Pancreas (tissue), 10 donors: Measurements from ENCODE around the gene MYT1. TPM values are rescaled to one million over a fixed set of nuclear protein-coding genes. Genes with fewer than 3 reads are reported as not detected.

ENCODE experiments used
- ATAC-seq, 4 donors: fragments of 200-7000 bp; cut with Tn5 transposase; one replicate each; pipeline versions ENCODE4 v1.8.0 to v1.9.1; 2020; ENCODE audit warnings: mild to moderate bottlenecking in 4 of 4, moderate library complexity in 4 of 4
- DNase-seq, 6 donors: peaks; one replicate each; pipeline ENCODE4 v3.0.0-alpha.2; 2020
- FAIRE-seq: peaks from 2 replicates; lab custom pipeline; 2012; peaks lifted over from hg19 to GRCh38; lab: Jason Lieb, UNC
- H3K27ac ChIP-seq, 4 donors: fragments of 200-600 bp; sonication (generic); 1 replicate in 3 of 4; 2 replicates in 1 of 4; pipeline versions ENCODE4 v1.5.0 to v1.8.0; 2020
- H3K27me3 ChIP-seq, 4 donors: fragments of 200-600 bp; one replicate each; pipeline ENCODE4 v1.8.0; 2021
- H3K36me3 ChIP-seq, 3 donors: fragments of 200-600 bp; sonication (generic) in 1 of 3; one replicate each; pipeline versions ENCODE4 v1.5.0 to v1.8.0; 2020 to 2021
- H3K4me1 ChIP-seq, 3 donors: fragments of 200-600 bp; one replicate each; pipeline ENCODE4 v1.8.0; 2021
- H3K4me3 ChIP-seq, 4 donors: fragments of 200-600 bp; sonication (generic) in 2 of 4; one replicate each; pipeline versions ENCODE4 v1.5.0 to v1.8.0; 2020 to 2021
- H3K9me3 ChIP-seq, 4 donors: fragments of 200-600 bp; one replicate each; pipeline ENCODE4 v1.8.0; 2021
- WGBS, 2 donors: extraction: QIAGEN DNeasy Blood & Tissue Kit; methylation state at CpG; one replicate each; pipeline ENCODE4 v1.1.7; 2013; 5-methylcytosine and 5-hydroxymethylcytosine counted together
- intact Hi-C, 3 donors: fragments of 100-400 bp; cut with DNase I; formaldehyde crosslinking; loops; one replicate each; pipeline versions ENCODE4 v1.11.1 to v1.14.2; 2022
- polyA plus RNA-seq, 2 donors: library from polyadenylated mRNA; stranded (reverse); fragments of 200-250 nt; gene quantifications; one replicate each; pipeline ENCODE4 v1.2.3, GENCODE V29; 2013
- total RNA-seq, 6 donors: library from RNA; stranded (reverse); fragmentation: NEBNext Ultra II Directional in 4 of 6; extraction: Animal tissue kit (Norgen Biotek cat#: 25700) in 4 of 6; gene quantifications; one replicate each; pipeline versions ENCODE4 v1.2.1 to v1.2.4, GENCODE V29; 2021 to 2023
- TF ChIP-seq, protein P1 (sequence below), 4 donors: fragments of 200-600 bp; sonication (generic) in 3 of 4; IDR thresholded peaks; one replicate each; pipeline versions ENCODE4 v1.5.0 to v1.8.0; 2021; ENCODE audit warnings: antibody characterized with exemption in 4 of 4
- donor health status: healthy with polysubstance abuse.
- donor health status: DM: no; HTN: no; CAD: no; lungs with moderate emphysema.
- donor health status: DM: no; HTN: no; CAD: no.
- donor health status: control.
- donor health status: control.
- donor health status: Bipolar disorder and iron deficiency.
- donor health status: DM: yes; HTN: yes; CAD: no.
- donor health status: DM: no; HTN: no; CAD: no.
- donor health status: DM: no; HTN: no; CAD: no.
- donor health status: DM: yes; HTN: yes; CAD: no.

The MYT1 gene
- total and polyA plus RNA-seq, 8 donors = 0.13 to 5.1 (median 0.52) TPM

DNA sequence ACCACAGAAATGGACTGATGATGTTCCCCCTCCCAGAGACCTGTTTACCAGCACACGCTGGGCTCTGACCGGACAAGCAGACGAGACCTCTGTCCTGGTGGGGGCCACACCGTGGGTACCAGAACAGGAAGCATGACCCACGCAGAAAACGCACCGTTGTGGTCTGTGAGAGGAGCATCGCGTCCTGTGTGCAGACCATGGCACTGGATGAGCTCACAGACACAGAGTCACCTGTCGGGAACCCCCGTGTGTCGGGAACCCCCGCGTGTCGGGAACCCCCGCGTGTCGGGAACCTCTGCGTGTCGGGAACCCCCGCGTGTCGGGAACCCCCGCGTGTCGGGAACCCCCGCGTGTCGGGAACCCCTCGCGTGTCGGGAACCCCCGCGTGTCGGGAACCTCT, 37.4 kb downstream of the MYT1 start:
- no peak for FAIRE-seq
- WGBS, 2 donors = 75 to 88% methylated on average over 35 of the region's 35 CpGs
- intact Hi-C loops = no loop called here
- DNase-seq = no peak
- Histone ChIP-seq H3K27ac (no peak overlapping the region), H3K36me3 (no peaks in the 10 kb centered on the region), H3K4me1 (no peaks in the 10 kb centered on the region), H3K27me3 (no peaks in the 10 kb centered on the region), H3K4me3 (no peak overlapping the region), H3K9me3 (no peaks in the 10 kb centered on the region)
- TF ChIP-seq, protein P1, sequence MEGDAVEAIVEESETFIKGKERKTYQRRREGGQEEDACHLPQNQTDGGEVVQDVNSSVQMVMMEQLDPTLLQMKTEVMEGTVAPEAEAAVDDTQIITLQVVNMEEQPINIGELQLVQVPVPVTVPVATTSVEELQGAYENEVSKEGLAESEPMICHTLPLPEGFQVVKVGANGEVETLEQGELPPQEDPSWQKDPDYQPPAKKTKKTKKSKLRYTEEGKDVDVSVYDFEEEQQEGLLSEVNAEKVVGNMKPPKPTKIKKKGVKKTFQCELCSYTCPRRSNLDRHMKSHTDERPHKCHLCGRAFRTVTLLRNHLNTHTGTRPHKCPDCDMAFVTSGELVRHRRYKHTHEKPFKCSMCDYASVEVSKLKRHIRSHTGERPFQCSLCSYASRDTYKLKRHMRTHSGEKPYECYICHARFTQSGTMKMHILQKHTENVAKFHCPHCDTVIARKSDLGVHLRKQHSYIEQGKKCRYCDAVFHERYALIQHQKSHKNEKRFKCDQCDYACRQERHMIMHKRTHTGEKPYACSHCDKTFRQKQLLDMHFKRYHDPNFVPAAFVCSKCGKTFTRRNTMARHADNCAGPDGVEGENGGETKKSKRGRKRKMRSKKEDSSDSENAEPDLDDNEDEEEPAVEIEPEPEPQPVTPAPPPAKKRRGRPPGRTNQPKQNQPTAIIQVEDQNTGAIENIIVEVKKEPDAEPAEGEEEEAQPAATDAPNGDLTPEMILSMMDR (IDR thresholded peaks at IDR 0.05) = no peak
- ATAC-seq = no peak

DNA sequence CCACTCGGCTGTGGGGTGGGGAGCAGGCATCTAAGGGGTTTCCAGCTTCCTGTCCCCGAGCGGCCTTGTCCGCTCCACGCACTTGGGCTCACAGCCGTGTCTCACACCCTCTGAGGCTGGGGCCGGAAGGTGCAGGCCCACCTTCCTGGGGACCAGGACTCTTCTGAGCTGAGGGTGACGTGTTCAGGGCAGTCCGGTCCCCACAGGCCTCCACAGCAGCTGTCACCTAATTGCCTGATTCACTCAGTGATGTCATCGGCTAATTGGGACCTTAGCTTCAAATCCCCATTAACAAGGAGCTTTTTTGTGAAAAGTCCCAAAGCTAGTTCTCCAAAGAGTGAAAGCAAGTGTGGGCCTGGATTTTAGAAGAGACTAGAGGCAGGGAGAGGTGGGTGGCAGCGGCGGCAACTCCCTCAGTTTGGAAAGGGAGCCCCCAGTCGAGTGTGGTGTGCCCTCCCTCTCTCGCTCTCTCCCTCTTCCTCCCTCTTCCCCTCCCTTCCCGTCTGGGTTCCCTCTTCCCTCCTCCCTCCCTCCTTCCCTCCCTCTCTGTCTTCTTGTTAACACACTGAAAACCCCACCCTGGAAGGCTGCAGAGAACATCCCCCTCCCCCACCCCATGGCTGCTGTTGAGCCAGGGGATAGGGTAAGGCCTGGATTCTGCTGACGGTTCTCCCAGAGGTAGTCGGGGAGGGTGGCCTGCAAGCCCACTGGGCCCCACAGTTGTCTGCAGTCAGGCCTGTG, 39.0 kb downstream of the MYT1 start:
- intact Hi-C loops = no loop called here
- no peak overlapping the region for H3K27ac ChIP-seq

GRCh38 chr20:64205611-64206026, 41.4 kb downstream of the MYT1 start:
- ATAC-seq (no peak), FAIRE-seq (no peak), DNase-seq (peak in 1 of 6 donors; percentile 26)
- Histone ChIP-seq H3K36me3 (no peaks in the 10 kb centered on the region), H3K9me3 (no peaks in the 10 kb centered on the region), H3K27me3 (no peaks in the 10 kb centered on the region), H3K4me3 (no peak overlapping the region), H3K4me1 (no peaks in the 10 kb centered on the region), H3K27ac (no peak overlapping the region)
- WGBS, 2 donors = 67 to 83% methylated on average over 17 of the region's 17 CpGs
- intact Hi-C loops = no loop called here
- TF ChIP-seq, protein P1 (IDR thresholded peaks at IDR 0.05) = no peak

More for the DNA sequence above, 39.0 kb downstream of the MYT1 start:
- WGBS, 2 donors = 72 to 73% methylated on average over 17 of the region's 17 CpGs
- no peaks in the 10 kb centered on the region for H3K9me3 ChIP-seq
- TF ChIP-seq, protein P1 (IDR thresholded peaks at IDR 0.05) = no peak
- H3K36me3 ChIP-seq = no peaks in the 10 kb centered on the region
- H3K27me3 ChIP-seq = no peaks in the 10 kb centered on the region
- FAIRE-seq = no peak
- no peaks in the 10 kb centered on the region for H3K4me1 ChIP-seq
- no peak for ATAC-seq
- no peak overlapping the region for H3K4me3 ChIP-seq
- DNase-seq = peak in 1 of 6 donors; percentile 37

- Histone ChIP-seq H3K9me3 (no peaks in the 10 kb centered on the region), H3K27ac (no peak overlapping the region), H3K4me3 (no peak overlapping the region), H3K36me3 (no peaks in the 10 kb centered on the region), H3K27me3 (no peaks in the 10 kb centered on the region), H3K4me1 (no peaks in the 10 kb centered on the region)
- intact Hi-C loops = no loop called here
- TF ChIP-seq, protein P1 (IDR thresholded peaks at IDR 0.05) = no peak
- FAIRE-seq = no peak
- WGBS, 2 donors = 78 to 89% methylated on average over 8 of the region's 8 CpGs
- DNase-seq = peak in 1 of 6 donors; percentile 17
- ATAC-seq = no peak
These were observed 42.4 kb downstream of the MYT1 start for GRCh38 chr20:64206614-64207013.
